ENCODE measurements around the gene GPATCH2L. TPM values are rescaled to one million over a fixed set of nuclear protein-coding genes. Genes with fewer than 3 reads are reported as not detected.

Gene GPATCH2L
- total and polyA plus RNA-seq, 2 of the 13 experiments (the other 11 are each of a cell fraction or from before 2014, with no cell fraction given), result 14.4 to 29.0 TPM

DNA sequence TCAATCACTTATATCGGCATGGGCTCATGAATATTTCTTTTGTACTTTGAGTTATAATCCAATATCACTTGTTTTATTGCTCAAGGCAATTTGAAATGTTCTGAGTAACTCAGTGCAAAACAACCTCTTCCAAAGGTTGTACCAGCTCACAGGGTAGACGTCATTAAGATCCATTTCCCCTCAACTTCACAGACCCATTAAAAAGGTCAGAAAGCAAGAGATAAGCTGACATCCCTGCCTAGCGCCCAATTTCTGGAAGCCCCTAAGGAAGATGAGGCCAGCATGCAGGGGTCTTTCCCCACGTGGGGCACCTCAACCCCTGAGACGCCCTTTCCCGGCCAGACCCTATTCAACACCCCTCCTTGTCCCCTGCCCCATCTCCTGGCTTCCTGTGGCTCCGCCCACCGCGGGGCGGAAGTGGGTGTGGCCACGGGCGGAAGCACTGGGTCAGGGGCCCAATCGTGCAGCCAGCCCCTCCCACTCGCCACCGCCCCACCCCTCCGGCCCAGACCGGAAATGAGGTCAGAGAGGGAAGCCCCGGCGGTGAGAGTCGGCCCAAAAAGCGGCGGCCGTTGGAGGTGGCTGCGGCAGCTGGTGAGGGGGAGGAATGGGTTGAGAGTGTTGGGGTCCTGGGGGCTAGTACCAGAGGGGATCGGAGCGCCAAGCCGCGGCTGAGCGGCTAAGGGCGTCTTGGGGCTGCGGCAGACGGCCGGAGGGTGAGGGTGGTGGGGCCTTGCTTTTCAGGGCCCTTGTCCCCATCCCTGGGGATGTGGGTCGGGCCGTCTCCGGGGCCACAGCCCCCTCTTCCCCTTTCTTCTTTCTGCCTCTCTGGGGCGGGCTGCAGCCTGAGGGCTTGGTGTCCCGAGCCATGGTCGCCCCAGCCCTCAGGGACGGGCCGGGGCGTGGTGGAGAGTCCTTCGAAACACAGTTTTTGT lies at the start of gene GPATCH2L (continued):
- TF ChIP-seq, protein P1, sequence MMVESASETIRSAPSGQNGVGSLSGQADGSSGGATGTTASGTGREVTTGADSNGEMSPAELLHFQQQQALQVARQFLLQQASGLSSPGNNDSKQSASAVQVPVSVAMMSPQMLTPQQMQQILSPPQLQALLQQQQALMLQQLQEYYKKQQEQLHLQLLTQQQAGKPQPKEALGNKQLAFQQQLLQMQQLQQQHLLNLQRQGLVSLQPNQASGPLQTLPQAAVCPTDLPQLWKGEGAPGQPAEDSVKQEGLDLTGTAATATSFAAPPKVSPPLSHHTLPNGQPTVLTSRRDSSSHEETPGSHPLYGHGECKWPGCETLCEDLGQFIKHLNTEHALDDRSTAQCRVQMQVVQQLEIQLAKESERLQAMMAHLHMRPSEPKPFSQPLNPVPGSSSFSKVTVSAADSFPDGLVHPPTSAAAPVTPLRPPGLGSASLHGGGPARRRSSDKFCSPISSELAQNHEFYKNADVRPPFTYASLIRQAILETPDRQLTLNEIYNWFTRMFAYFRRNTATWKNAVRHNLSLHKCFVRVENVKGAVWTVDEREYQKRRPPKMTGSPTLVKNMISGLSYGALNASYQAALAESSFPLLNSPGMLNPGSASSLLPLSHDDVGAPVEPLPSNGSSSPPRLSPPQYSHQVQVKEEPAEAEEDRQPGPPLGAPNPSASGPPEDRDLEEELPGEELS (CRISPR knock-in tag; IDR thresholded peaks at IDR 0.05), result no peak
- TF ChIP-seq, protein P2, sequence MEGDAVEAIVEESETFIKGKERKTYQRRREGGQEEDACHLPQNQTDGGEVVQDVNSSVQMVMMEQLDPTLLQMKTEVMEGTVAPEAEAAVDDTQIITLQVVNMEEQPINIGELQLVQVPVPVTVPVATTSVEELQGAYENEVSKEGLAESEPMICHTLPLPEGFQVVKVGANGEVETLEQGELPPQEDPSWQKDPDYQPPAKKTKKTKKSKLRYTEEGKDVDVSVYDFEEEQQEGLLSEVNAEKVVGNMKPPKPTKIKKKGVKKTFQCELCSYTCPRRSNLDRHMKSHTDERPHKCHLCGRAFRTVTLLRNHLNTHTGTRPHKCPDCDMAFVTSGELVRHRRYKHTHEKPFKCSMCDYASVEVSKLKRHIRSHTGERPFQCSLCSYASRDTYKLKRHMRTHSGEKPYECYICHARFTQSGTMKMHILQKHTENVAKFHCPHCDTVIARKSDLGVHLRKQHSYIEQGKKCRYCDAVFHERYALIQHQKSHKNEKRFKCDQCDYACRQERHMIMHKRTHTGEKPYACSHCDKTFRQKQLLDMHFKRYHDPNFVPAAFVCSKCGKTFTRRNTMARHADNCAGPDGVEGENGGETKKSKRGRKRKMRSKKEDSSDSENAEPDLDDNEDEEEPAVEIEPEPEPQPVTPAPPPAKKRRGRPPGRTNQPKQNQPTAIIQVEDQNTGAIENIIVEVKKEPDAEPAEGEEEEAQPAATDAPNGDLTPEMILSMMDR (CRISPR knock-in tag; IDR thresholded peaks at IDR 0.05), result no peak
- TF ChIP-seq, protein P3, sequence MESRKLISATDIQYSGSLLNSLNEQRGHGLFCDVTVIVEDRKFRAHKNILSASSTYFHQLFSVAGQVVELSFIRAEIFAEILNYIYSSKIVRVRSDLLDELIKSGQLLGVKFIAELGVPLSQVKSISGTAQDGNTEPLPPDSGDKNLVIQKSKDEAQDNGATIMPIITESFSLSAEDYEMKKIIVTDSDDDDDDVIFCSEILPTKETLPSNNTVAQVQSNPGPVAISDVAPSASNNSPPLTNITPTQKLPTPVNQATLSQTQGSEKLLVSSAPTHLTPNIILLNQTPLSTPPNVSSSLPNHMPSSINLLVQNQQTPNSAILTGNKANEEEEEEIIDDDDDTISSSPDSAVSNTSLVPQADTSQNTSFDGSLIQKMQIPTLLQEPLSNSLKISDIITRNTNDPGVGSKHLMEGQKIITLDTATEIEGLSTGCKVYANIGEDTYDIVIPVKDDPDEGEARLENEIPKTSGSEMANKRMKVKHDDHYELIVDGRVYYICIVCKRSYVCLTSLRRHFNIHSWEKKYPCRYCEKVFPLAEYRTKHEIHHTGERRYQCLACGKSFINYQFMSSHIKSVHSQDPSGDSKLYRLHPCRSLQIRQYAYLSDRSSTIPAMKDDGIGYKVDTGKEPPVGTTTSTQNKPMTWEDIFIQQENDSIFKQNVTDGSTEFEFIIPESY (CRISPR knock-in tag; IDR thresholded peaks at IDR 0.05), result no peak
- TF ChIP-seq ISL2 (CRISPR knock-in tag; IDR thresholded peaks at IDR 0.05) (peak; percentile 45; the same call in 1 of the 2 replicates), ZFP82 (CRISPR knock-in tag; IDR thresholded peaks at IDR 0.05; ENCODE audit: borderline replicate concordance) (no peak), PCBP2 (optimal IDR thresholded peaks at IDR 0.05; ENCODE audit: low read depth, low read length, poor library complexity, severe bottlenecking) (peak; percentile 53), ZNF556 (CRISPR knock-in tag; IDR thresholded peaks at IDR 0.05; ENCODE audit: borderline replicate concordance) (peak; percentile 63; the same call in 1 of the 2 replicates), ARNTL (CRISPR knock-in tag; IDR thresholded peaks at IDR 0.05) (peak; percentile 70; the same call in 1 of the 2 replicates), NONO (IDR thresholded peaks at IDR 0.05) (no peak), NONO (CRISPR knock-in tag; conservative IDR thresholded peaks at IDR 0.05) (no peak)
- TF ChIP-seq, protein P4, sequence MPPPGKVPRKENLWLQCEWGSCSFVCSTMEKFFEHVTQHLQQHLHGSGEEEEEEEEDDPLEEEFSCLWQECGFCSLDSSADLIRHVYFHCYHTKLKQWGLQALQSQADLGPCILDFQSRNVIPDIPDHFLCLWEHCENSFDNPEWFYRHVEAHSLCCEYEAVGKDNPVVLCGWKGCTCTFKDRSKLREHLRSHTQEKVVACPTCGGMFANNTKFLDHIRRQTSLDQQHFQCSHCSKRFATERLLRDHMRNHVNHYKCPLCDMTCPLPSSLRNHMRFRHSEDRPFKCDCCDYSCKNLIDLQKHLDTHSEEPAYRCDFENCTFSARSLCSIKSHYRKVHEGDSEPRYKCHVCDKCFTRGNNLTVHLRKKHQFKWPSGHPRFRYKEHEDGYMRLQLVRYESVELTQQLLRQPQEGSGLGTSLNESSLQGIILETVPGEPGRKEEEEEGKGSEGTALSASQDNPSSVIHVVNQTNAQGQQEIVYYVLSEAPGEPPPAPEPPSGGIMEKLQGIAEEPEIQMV (CRISPR knock-in tag; IDR thresholded peaks at IDR 0.05; ENCODE audit: low read depth), result 0 out of 2 replicates have a peak, but pooled peaks have one; percentile 40
- TF ChIP-seq, protein P5, sequence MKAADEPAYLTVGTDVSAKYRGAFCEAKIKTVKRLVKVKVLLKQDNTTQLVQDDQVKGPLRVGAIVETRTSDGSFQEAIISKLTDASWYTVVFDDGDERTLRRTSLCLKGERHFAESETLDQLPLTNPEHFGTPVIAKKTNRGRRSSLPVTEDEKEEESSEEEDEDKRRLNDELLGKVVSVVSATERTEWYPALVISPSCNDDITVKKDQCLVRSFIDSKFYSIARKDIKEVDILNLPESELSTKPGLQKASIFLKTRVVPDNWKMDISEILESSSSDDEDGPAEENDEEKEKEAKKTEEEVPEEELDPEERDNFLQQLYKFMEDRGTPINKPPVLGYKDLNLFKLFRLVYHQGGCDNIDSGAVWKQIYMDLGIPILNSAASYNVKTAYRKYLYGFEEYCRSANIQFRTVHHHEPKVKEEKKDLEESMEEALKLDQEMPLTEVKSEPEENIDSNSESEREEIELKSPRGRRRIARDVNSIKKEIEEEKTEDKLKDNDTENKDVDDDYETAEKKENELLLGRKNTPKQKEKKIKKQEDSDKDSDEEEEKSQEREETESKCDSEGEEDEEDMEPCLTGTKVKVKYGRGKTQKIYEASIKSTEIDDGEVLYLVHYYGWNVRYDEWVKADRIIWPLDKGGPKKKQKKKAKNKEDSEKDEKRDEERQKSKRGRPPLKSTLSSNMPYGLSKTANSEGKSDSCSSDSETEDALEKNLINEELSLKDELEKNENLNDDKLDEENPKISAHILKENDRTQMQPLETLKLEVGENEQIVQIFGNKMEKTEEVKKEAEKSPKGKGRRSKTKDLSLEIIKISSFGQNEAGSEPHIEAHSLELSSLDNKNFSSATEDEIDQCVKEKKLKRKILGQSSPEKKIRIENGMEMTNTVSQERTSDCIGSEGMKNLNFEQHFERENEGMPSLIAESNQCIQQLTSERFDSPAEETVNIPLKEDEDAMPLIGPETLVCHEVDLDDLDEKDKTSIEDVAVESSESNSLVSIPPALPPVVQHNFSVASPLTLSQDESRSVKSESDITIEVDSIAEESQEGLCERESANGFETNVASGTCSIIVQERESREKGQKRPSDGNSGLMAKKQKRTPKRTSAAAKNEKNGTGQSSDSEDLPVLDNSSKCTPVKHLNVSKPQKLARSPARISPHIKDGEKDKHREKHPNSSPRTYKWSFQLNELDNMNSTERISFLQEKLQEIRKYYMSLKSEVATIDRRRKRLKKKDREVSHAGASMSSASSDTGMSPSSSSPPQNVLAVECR (CRISPR knock-in tag; IDR thresholded peaks at IDR 0.05; ENCODE audit: borderline replicate concordance), result peak; percentile 86; the same call in 1 of the 2 replicates
